ENCODE measurements around the gene MORN3. TPM values are rescaled to one million over a fixed set of nuclear protein-coding genes. Genes with fewer than 3 reads are reported as not detected.
"Not testable (repeated sequence)": the region's sequence is repeated elsewhere in the genome, so short reads cannot be mapped to it uniquely, and the experiment has no call there.

MORN3 gene
- total and polyA plus RNA-seq, 2 donors (not counting 1 experiment from before 2014, with no cell fraction given), result 0.22 to 1.3 TPM

GRCh38 chr12:121709478-121709961 is 40.1 kb upstream of the MORN3 start:
- CTCF ChIA-PET, result interaction anchor here (1.2 to 5.1 kb wide), 3 partner anchors 64 to 102 kb away, joined by 4 to 60 read pairs (median 4); partner anchors contain the start of gene RHOF

GRCh38 chr12:121709064-121709424 is 39.6 kb upstream of the MORN3 start:
- H3K4me2 ChIP-seq (replicated peaks; ENCODE audit: low read depth, low read length, poor library complexity, severe bottlenecking); H3K4me3 ChIP-seq (ENCODE audit: control extremely low read depth in 1 of 5, extremely low read depth in 1 of 5, insufficient read depth in 1 of 5, low read depth in 2 of 5, low read length in 4 of 5); H3K27ac Mint-ChIP-seq; H3K27me3 ChIP-seq (replicated peaks in 1 of 4; ENCODE audit: control extremely low read depth in 1 of 4, control insufficient read depth in 3 of 4, insufficient read depth in 4 of 4, low read length in 3 of 4); H3K9ac ChIP-seq (ENCODE audit: low read length); DNase-seq; H2AFZ ChIP-seq (ENCODE audit: insufficient read depth, low read depth, low read length, poor library complexity, severe bottlenecking); H3K36me3 ChIP-seq (replicated peaks in 1 of 2; ENCODE audit: control extremely low read depth in 1 of 2, control insufficient read depth in 1 of 2, extremely low read depth in 1 of 2, insufficient read depth in 2 of 2, low read length in 1 of 2); intact Hi-C loops (cut with micrococcal nuclease); H3K27ac ChIP-seq (ENCODE audit: low read length in 2 of 2); H4K20me1 ChIP-seq (ENCODE audit: control insufficient read depth, insufficient read depth, low read length, poor library complexity, severe bottlenecking); H3K79me2 ChIP-seq (ENCODE audit: control insufficient read depth, insufficient read depth, low read length); H3K9me3 Mint-ChIP-seq (ENCODE audit: insufficient read depth); H3K27me3 Mint-ChIP-seq; H3K4me3 Mint-ChIP-seq; POLR2A ChIA-PET; H3K9me3 ChIP-seq (ENCODE audit: control extremely low read depth in 1 of 3, control insufficient read depth in 2 of 3, insufficient read depth in 1 of 3, low read length in 2 of 3); ATAC-seq (ENCODE audit: low read depth): not testable (repeated sequence)
- CTCF ChIA-PET, result interaction anchor here (1.6 kb wide), 1 partner anchor 64 kb away, joined by 4 read pairs; no protein-coding TSS in a partner anchor
- peaks cover 25% of the 10 kb centered on the region for H3K4me1 Mint-ChIP-seq
- H3K4me1 ChIP-seq (ENCODE audit: control insufficient read depth in 2 of 2, insufficient read depth in 2 of 2, low read length in 2 of 2), result peaks cover 22 to 28% of the 10 kb centered on the region in 2 donors
- 87% methylated on average over 7 of the region's 8 CpGs for WGBS (ENCODE audit: insufficient coverage)

More at GRCh38 chr12:121709478-121709961, 40.1 kb upstream of the MORN3 start:
- Histone ChIP-seq H2AFZ (ENCODE audit: insufficient read depth, low read depth, low read length, poor library complexity, severe bottlenecking) (no peak overlapping the region), H3K36me3 (replicated peaks in 1 of 2; ENCODE audit: control extremely low read depth in 1 of 2, control insufficient read depth in 1 of 2, extremely low read depth in 1 of 2, insufficient read depth in 2 of 2, low read length in 1 of 2) (no peaks in the 10 kb centered on the region), H4K20me1 (ENCODE audit: control insufficient read depth, insufficient read depth, low read length, poor library complexity, severe bottlenecking) (no peaks in the 10 kb centered on the region), H3K4me3 (ENCODE audit: control extremely low read depth in 1 of 5, extremely low read depth in 1 of 5, insufficient read depth in 1 of 5, low read depth in 2 of 5, low read length in 4 of 5) (no peak overlapping the region), H3K27me3 (replicated peaks in 1 of 4; ENCODE audit: control extremely low read depth in 1 of 4, control insufficient read depth in 3 of 4, insufficient read depth in 4 of 4, low read length in 3 of 4) (no peaks in the 10 kb centered on the region), H3K27ac (ENCODE audit: low read length in 2 of 2) (no peak overlapping the region), H3K4me1 (ENCODE audit: control insufficient read depth in 2 of 2, insufficient read depth in 2 of 2, low read length in 2 of 2) (peaks cover 22 to 28% of the 10 kb centered on the region in 2 donors), H3K9ac (ENCODE audit: low read length) (no peak overlapping the region), H3K79me2 (ENCODE audit: control insufficient read depth, insufficient read depth, low read length) (peaks cover 8% of the 10 kb centered on the region), H3K4me2 (replicated peaks; ENCODE audit: low read depth, low read length, poor library complexity, severe bottlenecking) (no peak overlapping the region), H3K9me3 (ENCODE audit: control extremely low read depth in 1 of 3, control insufficient read depth in 2 of 3, insufficient read depth in 1 of 3, low read length in 2 of 3) (peaks cover 0 to 5% (median 0%) of the 10 kb centered on the region in 3 donors)
- Mint-ChIP-seq H3K4me1 (peaks cover 25% of the 10 kb centered on the region), H3K9me3 (ENCODE audit: insufficient read depth) (no peaks in the 10 kb centered on the region), H3K4me3 (no peak overlapping the region), H3K27ac (no peak overlapping the region), H3K27me3 (no peaks in the 10 kb centered on the region)
- intact Hi-C loops (cut with micrococcal nuclease), result no loop called here
- TF ChIP-seq CTCF (IDR thresholded peaks at IDR 0.05) (no peak), EZH2 (IDR thresholded peaks at IDR 0.05; ENCODE audit: borderline replicate concordance, insufficient read depth, low read depth, low read length, poor library complexity, severe bottlenecking) (no peak)
- POLR2A ChIA-PET, result no interaction called here
- DNase-seq (no peak), ATAC-seq (ENCODE audit: low read depth) (no peak)
- WGBS (ENCODE audit: insufficient coverage), result 97% methylated on average over 3 of the region's 5 CpGs

Data from B cell (primary cell).